Natural killer cell (primary cell): ENCODE results near the gene LMOD2. TPM values are rescaled to one million over a fixed set of nuclear protein-coding genes. Genes with fewer than 3 reads are reported as not detected.

Experiments used
- ATAC-seq, 3 donors: fragments of 150-1000 bp in 2 of 3; fragments of 200-7000 bp in 1 of 3; cut with Tn5 transposase; 1 replicate in 1 of 3; 2 replicates in 2 of 3; pipeline ENCODE4 v1.10.0; 2021; ENCODE audit warnings: mild to moderate bottlenecking in 2 of 3, moderate library complexity in 2 of 3
- DNase-seq, 2 donors: peaks; one replicate each; pipeline versions ENCODE4 v3.0.0 to v3.0.0-alpha.2; 2013 to 2021; ENCODE audit warnings: mixed read lengths in 1 of 2
- H3K27ac ChIP-seq: one replicate; pipeline ENCODE4 v1.5.1; 2013; ENCODE audit warnings: mild to moderate bottlenecking, low read length
- H3K27me3 ChIP-seq: one replicate; pipeline ENCODE4 v1.6.1; 2013; ENCODE audit warnings: low read length; ENCODE audit not compliant: control insufficient read depth, insufficient read depth
- H3K36me3 ChIP-seq: one replicate; pipeline ENCODE4 v1.6.1; 2013; ENCODE audit warnings: low read length; ENCODE audit not compliant: control insufficient read depth, insufficient read depth
- H3K4me1 ChIP-seq: one replicate; pipeline ENCODE4 v1.6.1; 2013; ENCODE audit warnings: low read length; ENCODE audit not compliant: control insufficient read depth, insufficient read depth
- H3K4me3 ChIP-seq: one replicate; pipeline ENCODE4 v1.5.1; 2013; ENCODE audit warnings: low read length
- H3K9me3 ChIP-seq: one replicate; pipeline ENCODE4 v1.6.1; 2013; ENCODE audit warnings: low read length; ENCODE audit not compliant: control insufficient read depth, insufficient read depth
- H3K27ac Mint-ChIP-seq, 2 donors: one replicate each; pipeline ENCODE4 v1.8.0; 2022; ENCODE audit warnings: mild to moderate bottlenecking in 2 of 2, mixed read lengths in 2 of 2, moderate library complexity in 1 of 2
- H3K27me3 Mint-ChIP-seq, 2 donors: one replicate each; pipeline ENCODE4 v1.8.0; 2022; ENCODE audit warnings: low read depth in 2 of 2, mixed read lengths in 2 of 2
- H3K36me3 Mint-ChIP-seq: one replicate; pipeline ENCODE4 v1.8.0; 2022; ENCODE audit warnings: mixed read lengths
- H3K4me1 Mint-ChIP-seq, 2 donors: one replicate each; pipeline ENCODE4 v1.8.0; 2022; ENCODE audit warnings: mixed read lengths in 2 of 2
- H3K4me3 Mint-ChIP-seq: one replicate; pipeline ENCODE4 v1.8.0; 2022; ENCODE audit warnings: mild to moderate bottlenecking, moderate library complexity, mixed read lengths
- H3K9me3 Mint-ChIP-seq, 2 donors: one replicate each; pipeline ENCODE4 v1.8.0; 2022; ENCODE audit warnings: mixed read lengths in 2 of 2
- WGBS: methylation state at CpG from one replicate; pipeline ENCODE4 v1.1.7; 2013; ENCODE audit warnings: missing lambda C conversion rate; ENCODE audit not compliant: insufficient coverage; 5-methylcytosine and 5-hydroxymethylcytosine counted together
- intact Hi-C: fragments of 100-400 bp; cut with micrococcal nuclease; formaldehyde crosslinking; loops from one replicate; pipeline ENCODE4 v1.14.2; 2022
- total RNA-seq, 4 donors: library from RNA; stranded (reverse); fragments of 120-200 nt in 1 of 4; gene quantifications; one replicate each; pipeline versions ENCODE4 v1.2.3 to v1.2.4, GENCODE V29; 2013 to 2022
- TF ChIP-seq, protein P1 (sequence below): fragments of 200-600 bp; IDR thresholded peaks from one replicate; pipeline ENCODE4 v1.8.0; 2022; ENCODE audit warnings: antibody characterized with exemption

LMOD2 gene
- total RNA-seq, 3 donors from 2014 or later (not counting 1 experiment from before 2014, with no cell fraction given) = not detected

GRCh38 chr7:123674399-123675180 is 18.9 kb downstream of the LMOD2 start:
- Histone ChIP-seq H3K4me3 (no peak overlapping the region), H3K36me3 (no peaks in the 10 kb centered on the region), H3K4me1 (no peaks in the 10 kb centered on the region), H3K27ac (no peak overlapping the region), H3K27me3 (no peaks in the 10 kb centered on the region), H3K9me3 (no peaks in the 10 kb centered on the region)
- Mint-ChIP-seq H3K4me3 (no peak overlapping the region), H3K27ac (no peak overlapping the region), H3K9me3 (no peaks in the 10 kb centered on the region), H3K27me3 (no peaks in the 10 kb centered on the region), H3K36me3 (no peaks in the 10 kb centered on the region), H3K4me1 (no peaks in the 10 kb centered on the region)
- 90% methylated on average over 2 of the region's 2 CpGs for WGBS
- TF ChIP-seq, protein P1, sequence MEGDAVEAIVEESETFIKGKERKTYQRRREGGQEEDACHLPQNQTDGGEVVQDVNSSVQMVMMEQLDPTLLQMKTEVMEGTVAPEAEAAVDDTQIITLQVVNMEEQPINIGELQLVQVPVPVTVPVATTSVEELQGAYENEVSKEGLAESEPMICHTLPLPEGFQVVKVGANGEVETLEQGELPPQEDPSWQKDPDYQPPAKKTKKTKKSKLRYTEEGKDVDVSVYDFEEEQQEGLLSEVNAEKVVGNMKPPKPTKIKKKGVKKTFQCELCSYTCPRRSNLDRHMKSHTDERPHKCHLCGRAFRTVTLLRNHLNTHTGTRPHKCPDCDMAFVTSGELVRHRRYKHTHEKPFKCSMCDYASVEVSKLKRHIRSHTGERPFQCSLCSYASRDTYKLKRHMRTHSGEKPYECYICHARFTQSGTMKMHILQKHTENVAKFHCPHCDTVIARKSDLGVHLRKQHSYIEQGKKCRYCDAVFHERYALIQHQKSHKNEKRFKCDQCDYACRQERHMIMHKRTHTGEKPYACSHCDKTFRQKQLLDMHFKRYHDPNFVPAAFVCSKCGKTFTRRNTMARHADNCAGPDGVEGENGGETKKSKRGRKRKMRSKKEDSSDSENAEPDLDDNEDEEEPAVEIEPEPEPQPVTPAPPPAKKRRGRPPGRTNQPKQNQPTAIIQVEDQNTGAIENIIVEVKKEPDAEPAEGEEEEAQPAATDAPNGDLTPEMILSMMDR = no peak
- no peak for DNase-seq
- no peak for ATAC-seq
- intact Hi-C loops = no loop called here

- Mint-ChIP-seq H3K36me3 (no peaks in the 10 kb centered on the region), H3K4me3 (no peak overlapping the region), H3K27me3 (no peaks in the 10 kb centered on the region), H3K4me1 (no peaks in the 10 kb centered on the region), H3K9me3 (no peaks in the 10 kb centered on the region), H3K27ac (no peak overlapping the region)
- no peak overlapping the region for H3K27ac ChIP-seq
- DNase-seq (no peak), ATAC-seq (no peak)
- TF ChIP-seq, protein P1 = no peak
- no peaks in the 10 kb centered on the region for H3K36me3 ChIP-seq
- no peak overlapping the region for H3K4me3 ChIP-seq
- intact Hi-C loops = no loop called here
- no peaks in the 10 kb centered on the region for H3K27me3 ChIP-seq
- no peaks in the 10 kb centered on the region for H3K9me3 ChIP-seq
- H3K4me1 ChIP-seq = no peaks in the 10 kb centered on the region
Observed at GRCh38 chr7:123675181-123675473, 19.5 kb downstream of the LMOD2 start.

DNA sequence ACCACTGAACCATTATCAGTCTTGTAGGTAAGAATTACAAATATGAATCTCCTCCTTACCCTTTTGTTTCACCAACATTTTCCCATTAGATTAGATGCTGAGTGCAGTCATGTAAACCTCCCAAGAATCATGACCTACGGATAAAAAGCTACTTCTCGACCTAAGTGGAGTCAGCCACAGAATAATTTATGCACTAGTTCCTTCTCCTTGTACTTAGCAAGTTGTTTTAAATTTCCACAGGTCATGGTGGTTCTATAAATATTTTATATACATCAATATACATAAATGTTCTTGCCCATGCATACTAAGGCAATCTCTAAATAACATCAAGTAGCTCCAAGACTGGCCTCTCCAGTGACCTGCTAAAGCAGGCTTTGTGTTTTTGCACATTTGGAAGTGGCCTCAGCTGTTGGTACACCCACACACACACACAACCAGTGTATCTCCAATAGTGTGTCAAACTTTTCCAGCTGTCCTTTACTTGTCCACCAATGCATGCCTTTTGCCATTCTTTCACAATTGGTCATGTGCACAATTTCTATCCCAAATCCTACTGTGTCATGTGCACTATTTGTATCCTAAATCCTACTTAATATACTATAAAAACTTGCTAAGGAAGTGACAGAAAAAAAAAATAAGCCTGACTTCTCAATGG is 21.5 kb downstream of the LMOD2 start:
- TF ChIP-seq, protein P1 = no peak
- WGBS = 90% methylated on average over 2 of the region's 2 CpGs
- intact Hi-C loops = no loop called here
- Histone ChIP-seq H3K27me3 (no peaks in the 10 kb centered on the region), H3K9me3 (no peaks in the 10 kb centered on the region), H3K4me1 (no peaks in the 10 kb centered on the region), H3K4me3 (no peak overlapping the region), H3K36me3 (peaks cover 9% of the 10 kb centered on the region), H3K27ac (no peak overlapping the region)
- ATAC-seq = no peak
- H3K27ac Mint-ChIP-seq = no peak overlapping the region
- no peaks in the 10 kb centered on the region for H3K36me3 Mint-ChIP-seq
- H3K4me3 Mint-ChIP-seq = no peak overlapping the region
- H3K9me3 Mint-ChIP-seq = no peaks in the 10 kb centered on the region
- no peaks in the 10 kb centered on the region for H3K27me3 Mint-ChIP-seq
- no peaks in the 10 kb centered on the region for H3K4me1 Mint-ChIP-seq
- DNase-seq = no peak

DNA sequence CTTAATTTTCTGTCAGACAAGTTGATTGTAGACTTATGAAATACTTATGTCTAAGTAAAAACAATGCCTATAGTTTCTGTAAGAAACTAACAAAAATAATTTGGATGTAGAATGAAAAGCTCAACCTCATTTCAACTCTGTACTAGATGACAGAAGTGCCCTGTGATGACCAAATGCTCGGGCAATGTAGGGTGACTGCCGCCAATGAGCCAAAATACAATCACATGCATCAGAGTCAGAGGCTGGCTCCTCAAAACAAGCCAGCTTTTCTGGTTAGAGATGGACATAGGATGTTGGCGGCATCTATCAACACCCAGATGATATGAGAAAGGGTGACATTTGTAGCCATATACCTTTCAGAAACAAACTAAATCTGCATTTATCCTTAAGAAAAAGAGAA is 23.9 kb downstream of the LMOD2 start:
- TF ChIP-seq, protein P1 = no peak
- Histone ChIP-seq H3K4me3 (no peak overlapping the region), H3K9me3 (no peaks in the 10 kb centered on the region), H3K27me3 (no peaks in the 10 kb centered on the region), H3K36me3 (peaks cover 14% of the 10 kb centered on the region), H3K4me1 (no peaks in the 10 kb centered on the region), H3K27ac (no peak overlapping the region)
- no peak overlapping the region for H3K27ac Mint-ChIP-seq
- 100% methylated on average over 1 of the region's 3 CpGs for WGBS
- H3K36me3 Mint-ChIP-seq = no peaks in the 10 kb centered on the region
- ATAC-seq (no peak), DNase-seq (no peak)
- H3K9me3 Mint-ChIP-seq = no peaks in the 10 kb centered on the region
- H3K4me3 Mint-ChIP-seq = no peak overlapping the region
- intact Hi-C loops = loop anchor here (5.0 kb wide), 1 partner anchor 1178 kb away; no protein-coding TSS in a partner anchor
- no peaks in the 10 kb centered on the region for H3K27me3 Mint-ChIP-seq
- H3K4me1 Mint-ChIP-seq = no peaks in the 10 kb centered on the region
